Limb (tissue), 2 donors: ENCODE data around the gene USP44.
"Not testable (repeated sequence)": the region's sequence is repeated elsewhere in the genome, so short reads cannot be mapped to it uniquely, and the experiment has no call there.

ENCODE experiments used
- DNase-seq, 2 donors: peaks; one replicate each; pipeline ENCODE4 v3.0.0-alpha.2; 2016; ENCODE audit errors: extremely low spot score in 2 of 2

The USP44 gene

GRCh38 chr12:95551305-95551704, at the start of gene USP44:
TSS of gene USP44 (minus strand) at chr12:95551476. CDS start at chr12:95534256, 17,220 bp downstream.
- DNase-seq, result no peak

GRCh38 chr12:95600567-95600966, 49.3 kb upstream of the USP44 start:
- no peak for DNase-seq

GRCh38 chr12:95599880-95600279, 48.6 kb upstream of the USP44 start:
- no peak for DNase-seq

- no peak for DNase-seq
These were observed 42.9 kb upstream of the USP44 start for GRCh38 chr12:95594136-95594535.

GRCh38 chr12:95593266-95593871, 42.1 kb upstream of the USP44 start:
- peak in 1 of 2 donors; percentile 72 for DNase-seq

GRCh38 chr12:95591731-95592130, 40.5 kb upstream of the USP44 start:
- DNase-seq, result no peak

- no peak for DNase-seq
These were observed 39.5 kb upstream of the USP44 start for GRCh38 chr12:95590775-95591174.

- no peak for DNase-seq
These were observed 32.7 kb upstream of the USP44 start for GRCh38 chr12:95583933-95584332.

GRCh38 chr12:95582230-95583058, 31.2 kb upstream of the USP44 start:
- peak in 1 of 2 donors; percentile 55 for DNase-seq

GRCh38 chr12:95577820-95578219, 26.5 kb upstream of the USP44 start:
- DNase-seq, result no peak

- DNase-seq, result peak in 1 of 2 donors; percentile 24
These were observed 23.6 kb upstream of the USP44 start for GRCh38 chr12:95574799-95575452.

- DNase-seq, result no peak
These were observed 22.8 kb upstream of the USP44 start for GRCh38 chr12:95573951-95574576.

GRCh38 chr12:95571369-95571768, 20.1 kb upstream of the USP44 start:
- no peak for DNase-seq

GRCh38 chr12:95568045-95568444, 16.8 kb upstream of the USP44 start:
- DNase-seq, result not testable (repeated sequence)

GRCh38 chr12:95557625-95558024, 6.3 kb upstream of the USP44 start:
- no peak for DNase-seq

GRCh38 chr12:95554532-95555071, 3.3 kb upstream of the USP44 start:
- DNase-seq, result no peak

- DNase-seq, result no peak
These were observed 2.1 kb upstream of the USP44 start for GRCh38 chr12:95553197-95553943.

GRCh38 chr12:95551913-95552516, 739 bp upstream of the USP44 start:
- no peak for DNase-seq

GRCh38 chr12:95549392-95550084, 1.7 kb downstream of the USP44 start:
- DNase-seq, result no peak
